Osteoblast (primary cell): ENCODE data around the gene MKLN1. TPM values are rescaled to one million over a fixed set of nuclear protein-coding genes. Genes with fewer than 3 reads are reported as not detected.

ENCODE experiments used
- DNase-seq: peaks from one replicate; pipeline ENCODE4 v3.0.0; 2011; ENCODE audit warnings: low spot score, mixed read lengths; ENCODE audit not compliant: insufficient read length; ENCODE audit errors: missing footprints
- H2AFZ ChIP-seq: 2 replicates; pipeline ENCODE4 v1.6.0; 2011; ENCODE audit warnings: mild to moderate bottlenecking, low read length
- H3K27ac ChIP-seq: 2 replicates; pipeline ENCODE4 v1.5.1; 2011; ENCODE audit warnings: mild to moderate bottlenecking, low read depth, low read length, moderate library complexity
- H3K27me3 ChIP-seq: 2 replicates; pipeline ENCODE4 v1.6.0; 2012; ENCODE audit warnings: mild to moderate bottlenecking, control low read depth, inconsistent platforms, low read length, moderate library complexity; ENCODE audit not compliant: insufficient read depth
- H3K36me3 ChIP-seq: 2 replicates; pipeline ENCODE4 v1.5.1; 2011; ENCODE audit warnings: mild to moderate bottlenecking, low read length, control low read depth, moderate library complexity; ENCODE audit not compliant: insufficient read depth
- H3K4me1 ChIP-seq: 2 replicates; pipeline ENCODE4 v1.5.1; 2011; ENCODE audit warnings: mild to moderate bottlenecking, low read length, control low read depth, moderate library complexity; ENCODE audit not compliant: insufficient read depth
- H3K4me2 ChIP-seq: 2 replicates; pipeline ENCODE4 v1.6.0; 2011; ENCODE audit warnings: mild to moderate bottlenecking, low read length; ENCODE audit not compliant: insufficient read depth
- H3K4me3 ChIP-seq: fragments of 200-600 bp; sonication (generic); 3 replicates; pipeline ENCODE4 v1.5.1; 2012; ENCODE audit warnings: mild to moderate bottlenecking, low read length, inconsistent platforms; ENCODE audit not compliant: insufficient read depth
- H3K79me2 ChIP-seq: 2 replicates; pipeline ENCODE4 v1.6.0; 2012; ENCODE audit warnings: mild to moderate bottlenecking, low read length, control low read depth, inconsistent platforms; ENCODE audit not compliant: insufficient read depth
- H3K9me3 ChIP-seq: 2 replicates; pipeline ENCODE4 v1.5.1; 2011; ENCODE audit warnings: low read depth, low read length, control low read depth
- H4K20me1 ChIP-seq: 2 replicates; pipeline ENCODE4 v1.6.0; 2012; ENCODE audit warnings: mild to moderate bottlenecking, low read length, control low read depth; ENCODE audit not compliant: insufficient read depth
- total RNA-seq: library from RNA; depleted of rRNA; stranded (reverse); fragments of >200 nt; gene quantifications from 2 replicates; pipeline ENCODE4 v1.2.3, GENCODE V29; 2012
- TF ChIP-seq, protein P1 (sequence below): IDR thresholded peaks from 2 replicates; pipeline ENCODE4 v1.5.1; 2011; ENCODE audit warnings: mild to moderate bottlenecking, low read depth, low read length, moderate library complexity; ENCODE audit errors: extremely low read depth

MKLN1 gene
- total RNA-seq, 1 donor: 52.8 TPM

DNA sequence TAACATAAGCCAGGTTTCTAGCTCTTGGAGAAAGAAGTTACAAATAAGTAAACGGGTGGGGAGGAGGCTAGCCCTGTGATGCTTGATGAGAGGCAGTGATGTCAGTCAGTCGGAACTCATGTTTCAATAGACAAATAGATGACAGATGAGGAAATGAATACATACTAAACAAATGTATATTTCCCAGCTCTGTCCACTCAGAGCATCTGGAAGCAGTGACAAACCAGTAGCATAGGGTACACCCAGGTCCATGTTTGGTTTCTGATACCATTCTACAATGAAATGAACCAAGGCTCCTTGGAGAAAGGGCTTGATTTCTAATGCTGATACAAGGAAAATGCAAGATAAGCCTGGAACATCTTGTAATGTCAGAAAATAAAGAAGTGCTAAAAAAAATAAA, 198.1 kb downstream of the MKLN1 start:
- H4K20me1 ChIP-seq: no peaks in the 10 kb centered on the region
- no peaks in the 10 kb centered on the region for H3K9me3 ChIP-seq
- peaks cover 19% of the 10 kb centered on the region for H3K79me2 ChIP-seq
- H2AFZ ChIP-seq: no peak overlapping the region
- H3K4me1 ChIP-seq: peaks cover 6% of the 10 kb centered on the region
- DNase-seq: peak; percentile 73
- no peaks in the 10 kb centered on the region for H3K36me3 ChIP-seq
- H3K4me2 ChIP-seq: no peak overlapping the region
- TF ChIP-seq, protein P1, sequence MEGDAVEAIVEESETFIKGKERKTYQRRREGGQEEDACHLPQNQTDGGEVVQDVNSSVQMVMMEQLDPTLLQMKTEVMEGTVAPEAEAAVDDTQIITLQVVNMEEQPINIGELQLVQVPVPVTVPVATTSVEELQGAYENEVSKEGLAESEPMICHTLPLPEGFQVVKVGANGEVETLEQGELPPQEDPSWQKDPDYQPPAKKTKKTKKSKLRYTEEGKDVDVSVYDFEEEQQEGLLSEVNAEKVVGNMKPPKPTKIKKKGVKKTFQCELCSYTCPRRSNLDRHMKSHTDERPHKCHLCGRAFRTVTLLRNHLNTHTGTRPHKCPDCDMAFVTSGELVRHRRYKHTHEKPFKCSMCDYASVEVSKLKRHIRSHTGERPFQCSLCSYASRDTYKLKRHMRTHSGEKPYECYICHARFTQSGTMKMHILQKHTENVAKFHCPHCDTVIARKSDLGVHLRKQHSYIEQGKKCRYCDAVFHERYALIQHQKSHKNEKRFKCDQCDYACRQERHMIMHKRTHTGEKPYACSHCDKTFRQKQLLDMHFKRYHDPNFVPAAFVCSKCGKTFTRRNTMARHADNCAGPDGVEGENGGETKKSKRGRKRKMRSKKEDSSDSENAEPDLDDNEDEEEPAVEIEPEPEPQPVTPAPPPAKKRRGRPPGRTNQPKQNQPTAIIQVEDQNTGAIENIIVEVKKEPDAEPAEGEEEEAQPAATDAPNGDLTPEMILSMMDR: no peak
- H3K4me3 ChIP-seq: no peak overlapping the region
- no peak overlapping the region for H3K27ac ChIP-seq
- no peaks in the 10 kb centered on the region for H3K27me3 ChIP-seq

GRCh38 chr7:131527456-131527855, 199.8 kb downstream of the MKLN1 start:
- Histone ChIP-seq H3K27ac (no peak overlapping the region), H2AFZ (no peak overlapping the region), H3K36me3 (no peaks in the 10 kb centered on the region), H4K20me1 (no peaks in the 10 kb centered on the region), H3K4me2 (no peak overlapping the region), H3K9me3 (no peaks in the 10 kb centered on the region), H3K4me3 (no peak overlapping the region), H3K4me1 (peaks cover 5% of the 10 kb centered on the region), H3K27me3 (no peaks in the 10 kb centered on the region), H3K79me2 (peaks cover 15% of the 10 kb centered on the region)
- TF ChIP-seq, protein P1: no peak
- DNase-seq: no peak

GRCh38 chr7:131529179-131529578, 201.5 kb downstream of the MKLN1 start:
- no peaks in the 10 kb centered on the region for H4K20me1 ChIP-seq

DNA sequence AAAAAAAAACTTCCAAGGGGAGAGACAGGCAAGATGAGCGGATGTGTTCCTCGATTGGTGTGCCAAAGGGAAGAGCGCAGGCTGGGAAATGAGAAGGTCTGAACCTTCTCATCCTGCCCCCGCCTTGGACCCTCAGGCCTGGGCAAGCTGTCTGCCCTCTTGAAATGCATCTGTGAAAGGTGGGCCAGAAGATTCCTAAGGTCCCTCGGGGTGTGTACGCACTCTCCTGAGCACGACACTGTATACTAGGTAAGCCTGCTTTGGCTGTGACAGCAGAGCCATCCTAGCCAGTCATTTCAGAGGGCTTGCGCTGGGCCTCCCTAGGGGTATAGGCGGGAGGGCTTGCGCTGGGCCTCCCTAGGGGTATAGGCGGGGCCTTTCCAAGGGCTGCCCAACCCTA, 201.9 kb downstream of the MKLN1 start:
- peak; percentile 14 for DNase-seq
- H3K79me2 ChIP-seq: peaks cover 15% of the 10 kb centered on the region
- TF ChIP-seq, protein P1: no peak
- H3K4me2 ChIP-seq: no peak overlapping the region
- no peaks in the 10 kb centered on the region for H3K4me1 ChIP-seq
- H3K36me3 ChIP-seq: no peaks in the 10 kb centered on the region
- no peak overlapping the region for H3K4me3 ChIP-seq
- H3K27me3 ChIP-seq: no peaks in the 10 kb centered on the region
- no peaks in the 10 kb centered on the region for H3K9me3 ChIP-seq
- no peak overlapping the region for H2AFZ ChIP-seq
- H3K27ac ChIP-seq: no peak overlapping the region
- H4K20me1 ChIP-seq: no peaks in the 10 kb centered on the region

More at GRCh38 chr7:131529179-131529578, 201.5 kb downstream of the MKLN1 start:
- Histone ChIP-seq H3K36me3 (no peaks in the 10 kb centered on the region), H3K27ac (no peak overlapping the region), H3K4me3 (no peak overlapping the region), H3K27me3 (no peaks in the 10 kb centered on the region), H3K4me1 (no peaks in the 10 kb centered on the region), H3K79me2 (peaks cover 15% of the 10 kb centered on the region), H3K4me2 (no peak overlapping the region), H3K9me3 (no peaks in the 10 kb centered on the region), H2AFZ (no peak overlapping the region)
- DNase-seq: no peak
- TF ChIP-seq, protein P1: no peak
